Neuron (in vitro differentiated cells): ENCODE results near the gene PPM1H.

ENCODE experiments used
- H2AFZ ChIP-seq: one replicate; pipeline ENCODE4 v1.6.1; 2013; ENCODE audit warnings: low read depth, mild to moderate bottlenecking, inconsistent platforms, low read length, moderate library complexity
- H3K27me3 ChIP-seq: one replicate; pipeline ENCODE4 v1.6.1; 2013; ENCODE audit warnings: low read length; ENCODE audit not compliant: insufficient read depth
- H3K36me3 ChIP-seq: one replicate; pipeline ENCODE4 v1.6.1; 2013; ENCODE audit warnings: low read length; ENCODE audit not compliant: insufficient read depth
- H3K4me1 ChIP-seq: one replicate; pipeline ENCODE4 v1.6.1; 2013; ENCODE audit warnings: low read length; ENCODE audit not compliant: insufficient read depth
- H3K4me3 ChIP-seq: 2 replicates; pipeline ENCODE4 v1.5.1; 2013; ENCODE audit warnings: mild to moderate bottlenecking, low read length, moderate library complexity
- H3K9me3 ChIP-seq: one replicate; pipeline ENCODE4 v1.6.1; 2013; ENCODE audit warnings: low read length

PPM1H gene

DNA sequence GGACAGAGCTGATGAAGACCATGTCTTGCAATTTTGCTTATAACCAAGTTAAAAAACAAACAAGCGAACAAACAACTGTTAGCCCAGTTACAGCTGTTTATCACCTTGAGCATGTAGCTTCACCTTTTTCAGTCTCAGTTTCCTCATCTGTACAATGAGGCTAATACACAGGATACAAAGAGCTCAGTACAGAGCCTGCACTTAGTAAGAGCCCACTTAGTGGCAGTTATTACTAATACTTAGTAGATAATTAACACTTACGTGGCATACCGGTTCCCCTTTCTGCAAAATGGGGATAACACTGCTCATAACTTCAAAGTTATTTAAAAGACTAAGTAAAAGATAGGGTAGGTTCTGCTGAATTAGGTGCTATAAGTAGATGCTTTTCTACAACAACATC is 240.3 kb downstream of the PPM1H start:
- Histone ChIP-seq H2AFZ (no peak overlapping the region), H3K4me3 (no peak overlapping the region), H3K27me3 (no peaks in the 10 kb centered on the region), H3K4me1 (peaks cover 3% of the 10 kb centered on the region), H3K36me3 (no peaks in the 10 kb centered on the region), H3K9me3 (no peaks in the 10 kb centered on the region)

DNA sequence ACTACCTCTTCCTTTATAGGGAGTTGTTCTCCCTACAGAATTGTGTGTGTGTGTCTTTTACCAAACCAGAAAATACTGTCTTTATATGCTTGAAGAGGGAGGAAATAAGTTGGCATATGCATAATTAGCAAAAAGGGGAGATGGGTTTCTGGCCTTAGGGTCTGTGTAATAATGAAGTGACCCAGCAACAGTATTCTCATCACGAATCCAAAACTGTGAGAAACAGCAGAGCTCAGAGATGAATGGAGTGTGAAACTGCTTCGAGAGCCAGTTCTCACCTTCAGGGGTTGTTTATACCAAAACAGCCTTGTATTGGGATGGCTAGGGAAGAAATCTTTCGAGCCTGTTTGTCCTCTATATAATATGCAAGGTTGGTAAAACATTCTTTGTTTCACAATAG is 240.8 kb downstream of the PPM1H start:
- Histone ChIP-seq H3K27me3 (no peaks in the 10 kb centered on the region), H3K36me3 (no peaks in the 10 kb centered on the region), H3K4me3 (no peak overlapping the region), H3K4me1 (peaks cover 3% of the 10 kb centered on the region), H3K9me3 (no peaks in the 10 kb centered on the region), H2AFZ (no peak overlapping the region)

DNA sequence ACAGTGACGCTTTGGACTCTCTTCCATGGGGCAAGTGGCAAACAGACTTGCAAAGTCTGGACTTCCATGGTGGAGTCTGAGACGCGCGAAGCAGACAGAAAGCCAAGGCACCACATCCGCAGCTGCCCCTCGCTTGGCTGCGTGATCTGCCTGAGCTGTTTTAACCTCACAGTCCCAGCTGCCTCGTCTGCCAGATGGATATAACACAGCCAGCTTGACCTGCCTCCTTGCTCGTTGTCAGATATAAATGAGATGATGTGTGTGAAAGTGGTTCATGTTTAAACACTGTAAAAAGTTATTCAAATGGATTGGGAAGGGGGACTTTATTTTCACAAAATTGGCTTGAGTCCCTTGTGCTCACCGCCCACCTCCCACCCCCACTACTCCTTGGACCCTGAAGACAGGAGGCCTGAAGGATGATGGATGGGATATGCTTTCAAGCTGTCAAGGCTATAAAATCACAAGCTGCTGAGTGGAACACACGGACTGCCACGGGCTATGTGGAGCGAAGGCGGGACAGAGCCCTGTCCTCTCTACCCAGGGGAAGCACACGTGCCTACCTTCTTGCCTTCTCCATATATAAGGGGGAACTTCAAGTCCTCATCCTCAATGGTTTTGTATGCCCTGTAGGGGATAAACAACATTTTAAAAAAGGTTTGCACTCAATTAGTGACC is 241.4 kb downstream of the PPM1H start:
- Histone ChIP-seq H3K27me3 (no peaks in the 10 kb centered on the region), H3K36me3 (no peaks in the 10 kb centered on the region), H2AFZ (no peak overlapping the region), H3K4me1 (peaks cover 3% of the 10 kb centered on the region), H3K9me3 (no peaks in the 10 kb centered on the region), H3K4me3 (no peak overlapping the region)

GRCh38 chr12:62692884-62693283 is 242.1 kb downstream of the PPM1H start:
- Histone ChIP-seq H3K4me1 (peaks cover 3% of the 10 kb centered on the region), H3K9me3 (no peaks in the 10 kb centered on the region), H3K36me3 (no peaks in the 10 kb centered on the region), H2AFZ (no peak overlapping the region), H3K4me3 (no peak overlapping the region), H3K27me3 (no peaks in the 10 kb centered on the region)

DNA sequence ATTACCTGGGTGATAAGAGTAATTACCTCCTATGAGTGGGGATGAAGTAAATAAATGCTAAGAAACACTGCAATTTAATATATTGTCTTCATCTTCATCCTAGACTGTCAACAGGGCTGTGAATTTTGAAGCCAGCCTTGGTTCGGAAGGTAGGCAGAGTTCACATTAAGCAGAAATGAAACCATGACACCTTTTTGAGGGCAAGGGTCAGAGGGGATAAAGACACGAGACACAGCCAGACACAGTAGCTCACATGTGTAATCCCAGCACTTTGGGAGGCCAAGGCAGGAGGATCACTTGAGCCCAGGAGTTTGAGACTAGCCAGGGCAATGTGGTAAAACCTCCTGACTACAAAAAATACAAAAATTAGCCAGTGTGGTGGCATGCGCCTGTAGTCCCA is 243.6 kb downstream of the PPM1H start:
- no peak overlapping the region for H2AFZ ChIP-seq
- H3K4me3 ChIP-seq: no peak overlapping the region
- no peaks in the 10 kb centered on the region for H3K27me3 ChIP-seq
- H3K36me3 ChIP-seq: no peaks in the 10 kb centered on the region
- H3K9me3 ChIP-seq: no peaks in the 10 kb centered on the region
- H3K4me1 ChIP-seq: peaks cover 3% of the 10 kb centered on the region

DNA sequence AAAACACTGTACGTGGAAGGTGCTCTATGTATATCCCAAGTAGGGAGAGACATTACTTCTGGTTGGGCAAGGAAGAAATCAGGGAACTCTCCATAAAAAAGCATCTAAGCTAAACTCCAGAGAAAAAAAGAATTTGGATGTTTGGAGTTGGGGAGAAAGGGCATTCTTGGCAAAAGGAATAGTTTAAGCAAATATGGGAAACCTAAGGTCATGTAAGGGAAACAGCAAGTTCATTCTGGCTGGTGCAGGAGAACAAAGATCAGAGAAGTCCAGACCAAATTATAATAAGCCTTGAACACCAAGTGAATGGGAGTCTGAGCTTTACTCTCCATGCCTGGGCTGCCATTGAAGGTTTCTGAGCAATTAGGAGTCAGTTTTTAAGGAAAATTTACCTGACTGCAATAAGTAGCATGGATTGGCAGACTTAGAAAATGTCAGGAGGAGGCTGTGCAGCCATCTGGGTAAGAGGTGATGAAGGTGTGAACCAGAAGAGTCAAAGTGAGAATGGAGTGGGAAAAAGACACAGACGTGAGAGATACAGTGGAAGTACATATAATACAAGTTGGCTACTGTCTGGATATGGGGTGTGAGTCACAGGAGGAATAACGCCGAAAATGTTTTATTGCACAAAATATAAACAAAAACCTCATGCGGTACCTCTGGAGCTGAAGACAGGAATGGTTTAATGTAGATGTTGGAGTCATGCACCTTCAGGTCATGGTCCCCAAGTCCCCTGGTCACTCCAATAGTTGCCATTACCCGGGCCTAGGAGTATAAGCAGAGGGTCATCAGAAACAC is 245.7 kb downstream of the PPM1H start:
- Histone ChIP-seq H3K4me3 (no peak overlapping the region), H2AFZ (no peak overlapping the region), H3K4me1 (peaks cover 3% of the 10 kb centered on the region), H3K36me3 (no peaks in the 10 kb centered on the region), H3K9me3 (no peaks in the 10 kb centered on the region), H3K27me3 (no peaks in the 10 kb centered on the region)

GRCh38 chr12:62686938-62687337 is 248.0 kb downstream of the PPM1H start:
- no peak overlapping the region for H3K4me3 ChIP-seq
- no peaks in the 10 kb centered on the region for H3K27me3 ChIP-seq
- no peaks in the 10 kb centered on the region for H3K4me1 ChIP-seq
- H3K36me3 ChIP-seq: no peaks in the 10 kb centered on the region
- no peaks in the 10 kb centered on the region for H3K9me3 ChIP-seq
- H2AFZ ChIP-seq: no peak overlapping the region

DNA sequence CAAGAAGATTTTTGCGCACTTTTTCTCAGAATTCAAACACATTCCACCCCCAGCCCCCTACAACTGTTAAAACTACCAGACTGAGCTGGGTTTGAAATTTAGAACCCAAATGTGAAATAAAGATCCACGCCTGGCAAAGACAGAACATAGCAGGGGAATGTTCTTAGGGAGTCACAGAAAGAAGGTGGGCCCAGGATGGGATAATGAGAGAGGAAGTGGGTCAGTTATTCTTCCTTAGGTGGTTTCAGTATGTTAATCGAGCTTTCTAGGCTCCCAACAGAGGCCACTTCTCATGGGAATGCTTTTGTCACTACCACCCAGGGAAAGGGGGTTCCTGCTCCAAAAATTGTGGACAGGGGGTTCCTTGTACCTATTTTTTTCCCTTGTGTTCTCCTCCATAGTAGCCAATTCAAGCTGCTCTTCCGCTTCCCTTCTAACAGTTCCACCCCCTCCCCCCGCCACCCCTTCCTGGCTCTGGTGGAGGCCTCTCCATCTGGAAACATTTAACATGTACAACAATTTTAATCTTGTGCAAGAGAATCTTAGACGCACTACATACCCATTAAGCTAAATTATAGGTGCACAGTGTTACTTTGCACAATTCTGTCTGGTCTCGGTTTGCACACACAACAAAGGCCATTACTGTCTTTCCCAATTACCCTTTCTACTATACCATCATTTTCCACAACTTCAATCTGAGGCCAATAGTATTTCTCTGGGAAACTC is 250.2 kb downstream of the PPM1H start:
- peaks cover 8% of the 10 kb centered on the region for H3K4me1 ChIP-seq
- no peak overlapping the region for H3K4me3 ChIP-seq
- H2AFZ ChIP-seq: no peak overlapping the region
- H3K36me3 ChIP-seq: no peaks in the 10 kb centered on the region
- no peaks in the 10 kb centered on the region for H3K9me3 ChIP-seq
- H3K27me3 ChIP-seq: no peaks in the 10 kb centered on the region

- Histone ChIP-seq H3K4me3 (no peak overlapping the region), H3K36me3 (no peaks in the 10 kb centered on the region), H2AFZ (no peak overlapping the region), H3K4me1 (peaks cover 8% of the 10 kb centered on the region), H3K27me3 (no peaks in the 10 kb centered on the region), H3K9me3 (no peaks in the 10 kb centered on the region)
Measured at GRCh38 chr12:62683776-62684569, 251.0 kb downstream of the PPM1H start.

GRCh38 chr12:62681306-62681705 is 253.6 kb downstream of the PPM1H start:
- Histone ChIP-seq H3K36me3 (no peaks in the 10 kb centered on the region), H3K4me1 (peaks cover 8% of the 10 kb centered on the region), H3K27me3 (no peaks in the 10 kb centered on the region), H2AFZ (no peak overlapping the region), H3K4me3 (no peak overlapping the region), H3K9me3 (peaks cover 20% of the 10 kb centered on the region)

DNA sequence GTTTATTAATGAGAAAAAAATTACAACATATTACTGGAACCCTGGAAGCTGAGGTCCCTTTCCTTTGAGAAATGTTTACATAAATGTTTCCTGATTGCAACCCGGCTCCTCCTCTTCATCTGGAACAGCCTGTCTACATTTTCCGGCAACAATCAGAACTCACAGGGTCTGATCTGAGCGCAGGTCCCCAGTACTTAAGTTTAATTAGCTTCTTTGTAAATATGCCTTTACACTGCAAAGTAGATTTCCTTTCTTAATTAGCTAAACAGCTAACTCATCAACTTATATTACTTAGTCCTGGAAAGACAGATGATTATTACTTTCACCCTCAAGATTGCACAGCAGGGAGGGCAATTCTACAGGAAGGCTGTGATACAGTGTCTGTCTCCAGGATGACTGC is 255.3 kb downstream of the PPM1H start:
- Histone ChIP-seq H2AFZ (no peak overlapping the region), H3K4me3 (no peak overlapping the region), H3K27me3 (no peaks in the 10 kb centered on the region)

DNA sequence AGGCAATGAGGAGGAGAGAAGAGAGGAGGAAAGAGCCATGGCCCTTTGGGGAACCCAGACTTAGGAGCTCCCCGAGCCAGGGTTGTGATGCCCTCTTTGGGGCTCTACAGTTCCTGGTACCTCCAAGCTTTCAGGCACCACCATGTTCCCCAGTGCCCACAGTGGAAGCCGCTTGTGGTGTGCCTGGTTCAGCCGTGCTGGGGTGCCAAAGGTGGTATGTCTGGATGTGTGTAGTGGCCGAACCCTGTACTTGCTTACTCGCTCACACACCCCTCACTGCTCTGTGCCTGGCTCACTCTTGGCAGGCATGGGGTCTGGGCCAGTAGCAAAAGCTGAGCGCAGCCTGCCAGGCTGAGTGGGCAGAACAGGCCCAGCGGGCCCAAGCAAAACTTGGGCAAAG is 257.6 kb downstream of the PPM1H start:
- no peaks in the 10 kb centered on the region for H3K36me3 ChIP-seq
- H3K27me3 ChIP-seq: no peaks in the 10 kb centered on the region
- H3K4me3 ChIP-seq: no peak overlapping the region
- H3K9me3 ChIP-seq: peaks cover 27% of the 10 kb centered on the region
- peaks cover 21% of the 10 kb centered on the region for H3K4me1 ChIP-seq
- H2AFZ ChIP-seq: no peak overlapping the region

More for the DNA sequence above, 255.3 kb downstream of the PPM1H start:
- Histone ChIP-seq H3K36me3 (no peaks in the 10 kb centered on the region), H3K9me3 (peaks cover 27% of the 10 kb centered on the region), H3K4me1 (peaks cover 8% of the 10 kb centered on the region)
